Head of caudate nucleus (tissue), 42 donors: Measurements from ENCODE around the gene CPED1.
"Not testable (repeated sequence)": the region's sequence is repeated elsewhere in the genome, so short reads cannot be mapped to it uniquely, and the experiment has no call there.

ENCODE experiments used
- DNase-seq, 42 donors: peaks; one replicate each; pipeline versions ENCODE4 v3.0.0 to v3.0.0-alpha.2; 2020 to 2021; ENCODE audit warnings: mixed read lengths in 7 of 42
- intact Hi-C: fragments of 100-400 bp; cut with DNase I; formaldehyde crosslinking; loops from one replicate; pipeline ENCODE4 v1.15.0; 2022

Gene CPED1

DNA sequence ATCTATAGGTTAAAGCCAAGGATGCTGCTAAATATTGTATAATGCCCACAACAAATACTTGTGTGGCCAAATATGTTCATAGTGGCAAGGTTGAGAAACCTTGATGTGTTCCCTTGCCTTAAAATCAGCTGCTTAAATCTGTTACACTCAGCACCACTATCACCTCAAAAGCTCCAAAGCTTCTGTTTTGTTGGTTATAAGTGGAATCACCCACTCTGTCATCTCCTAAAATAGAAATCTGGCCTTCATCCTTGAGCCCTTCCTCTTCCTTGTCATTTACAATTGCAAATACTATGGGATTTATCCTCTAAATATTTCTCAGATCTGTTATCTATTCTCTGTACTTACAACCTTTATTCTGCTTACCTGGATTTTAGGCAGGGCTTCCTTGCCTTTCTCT is 61.4 kb downstream of the CPED1 start:
- intact Hi-C loops, result no loop called here
- DNase-seq, result no peak

DNA sequence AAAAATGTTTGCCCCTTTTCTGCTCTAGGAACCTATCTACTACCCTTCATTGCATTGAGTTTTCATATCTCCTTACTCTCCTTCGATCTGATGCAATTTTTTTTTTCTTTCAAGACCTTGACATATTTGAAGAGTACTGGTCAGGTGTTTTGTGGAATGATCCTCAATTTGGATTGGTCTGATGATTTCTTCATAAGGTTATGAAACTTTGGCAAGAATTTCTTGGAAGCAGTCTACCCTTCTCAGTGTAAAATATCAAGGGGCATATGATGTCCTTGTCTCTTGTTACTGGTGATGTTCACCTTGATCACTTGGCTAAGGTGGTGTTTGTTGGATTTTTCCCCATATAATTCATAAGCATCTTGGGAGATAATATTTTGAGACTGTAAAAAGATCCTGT is 64.7 kb downstream of the CPED1 start:
- no peak for DNase-seq
- intact Hi-C loops, result no loop called here

DNA sequence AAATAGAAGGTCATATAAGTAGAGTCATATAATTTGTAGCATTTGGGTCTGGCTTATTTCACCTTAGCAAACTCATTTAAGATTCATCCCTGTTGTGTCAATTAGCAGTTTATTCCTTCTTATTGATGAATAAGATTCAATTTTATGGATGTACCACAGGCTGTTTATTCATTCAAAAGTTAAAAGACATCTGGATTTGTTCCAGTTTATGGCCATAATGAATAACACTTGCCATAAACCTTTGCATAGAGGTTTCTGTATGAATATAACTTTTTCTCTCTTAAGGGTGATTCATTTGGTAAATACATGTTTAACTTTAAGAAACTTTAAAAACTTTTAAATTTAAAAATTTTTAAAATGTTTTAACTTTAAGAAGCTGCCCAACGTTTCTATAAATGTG is 66.4 kb downstream of the CPED1 start:
- DNase-seq, result no peak
- intact Hi-C loops, result no loop called here

DNA sequence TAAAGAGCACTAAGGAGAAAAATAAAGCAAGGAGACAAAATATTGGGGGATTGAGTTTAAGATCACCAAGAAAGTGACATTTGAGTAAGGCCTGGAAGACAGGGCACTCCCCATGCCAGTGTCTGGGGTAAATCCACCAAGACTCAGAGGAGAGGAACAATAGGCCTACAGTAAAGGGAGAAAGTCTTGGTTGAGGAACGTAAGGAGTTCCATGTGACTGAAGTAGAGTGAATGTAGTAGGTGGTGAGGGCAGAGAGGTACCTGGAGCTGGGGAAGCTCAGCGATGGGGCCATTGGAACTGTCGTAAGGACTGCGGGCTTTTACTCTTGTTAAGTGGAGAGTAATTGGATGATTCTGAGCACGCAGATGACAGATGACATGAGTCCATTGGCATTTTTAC is 69.4 kb downstream of the CPED1 start:
- no peak for DNase-seq
- intact Hi-C loops, result no loop called here

DNA sequence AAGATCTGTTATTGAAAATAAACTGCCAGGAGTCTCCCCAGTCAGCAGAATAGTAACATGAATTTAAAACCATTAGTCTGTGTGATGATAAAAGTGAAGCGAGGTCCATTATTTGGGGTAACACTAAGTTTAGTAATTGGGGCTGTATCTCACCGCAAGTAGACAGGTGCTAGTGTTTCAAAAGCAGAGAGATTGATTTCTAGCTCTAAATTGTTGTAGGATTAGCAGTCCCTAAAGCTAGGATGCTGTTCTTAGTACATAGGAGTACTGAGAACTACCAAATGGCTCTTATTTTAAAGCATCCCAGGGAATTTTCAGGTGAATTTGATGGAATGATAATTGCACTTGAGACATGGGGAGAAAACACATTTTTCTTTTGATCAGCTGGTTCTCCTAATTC is 70.5 kb downstream of the CPED1 start:
- intact Hi-C loops, result no loop called here
- DNase-seq, result no peak

DNA sequence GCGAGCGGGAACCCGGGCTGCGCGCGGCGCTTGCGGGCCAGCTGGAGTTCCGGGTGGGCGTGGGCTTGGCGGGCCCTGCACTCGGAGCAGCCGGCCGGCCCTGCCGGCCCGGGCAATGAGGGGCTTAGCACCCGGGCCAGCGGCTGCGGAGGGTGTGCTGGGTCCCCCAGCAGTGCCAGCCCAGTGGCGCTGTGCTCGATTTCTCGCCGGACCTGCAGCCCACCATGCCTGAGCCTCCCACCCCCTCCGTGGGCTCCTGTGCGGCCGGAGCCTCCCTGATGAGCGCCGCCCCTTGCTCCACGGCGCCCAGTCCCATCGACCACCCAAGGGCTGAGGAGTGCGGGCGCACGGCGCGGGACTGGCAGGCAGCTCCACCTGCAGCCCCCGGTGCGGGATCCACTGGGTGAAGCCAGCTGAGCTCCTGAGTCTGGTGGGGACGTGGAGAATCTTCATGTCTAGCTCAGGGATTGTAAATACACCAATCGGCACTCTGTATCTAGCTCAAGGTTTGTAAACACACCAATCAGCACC is 71.5 kb downstream of the CPED1 start:
- intact Hi-C loops, result not testable (repeated sequence)

DNA sequence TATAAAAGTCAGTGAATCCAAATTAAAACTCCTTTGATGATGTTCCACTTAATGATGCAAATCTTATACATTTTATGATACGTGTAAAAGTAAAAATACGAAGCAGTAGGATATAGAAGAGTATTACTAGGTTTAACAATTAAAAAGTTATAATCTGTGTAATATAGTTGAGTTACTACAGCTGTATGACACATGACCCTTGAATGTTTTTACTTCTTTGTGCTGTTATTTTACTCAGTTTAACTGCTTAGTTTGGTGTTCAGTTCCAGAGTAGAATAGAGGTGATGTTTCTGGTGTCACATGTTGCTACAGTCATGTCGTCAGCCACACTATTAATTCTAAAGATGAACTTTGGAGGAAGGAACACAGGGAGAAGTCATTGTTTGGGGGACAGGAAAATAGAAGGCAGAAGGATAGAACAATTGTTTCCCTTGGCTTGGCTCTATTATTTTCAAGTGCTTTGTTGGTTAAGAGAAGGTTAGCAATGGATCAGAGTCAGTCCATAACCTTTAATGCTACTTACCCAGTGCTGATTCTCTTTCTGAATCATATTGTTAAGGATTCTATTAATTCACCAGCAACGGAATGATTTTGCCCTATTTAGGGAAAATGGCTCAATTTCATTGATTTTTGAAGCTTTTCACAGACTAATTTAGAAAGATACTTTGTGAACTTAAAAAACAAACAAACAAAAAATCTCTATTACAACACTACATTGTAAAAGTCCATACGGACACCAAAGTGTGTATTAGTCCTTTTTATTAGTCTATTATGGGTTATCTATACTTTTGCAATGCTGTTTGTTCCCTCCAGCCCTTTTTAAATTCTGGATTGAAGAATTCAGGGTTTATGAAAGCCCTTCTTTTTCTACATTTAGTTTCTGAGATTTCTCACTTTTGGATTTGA is 73.4 kb downstream of the CPED1 start:
- intact Hi-C loops, result no loop called here
- DNase-seq, result no peak

More for the DNA sequence above, 71.5 kb downstream of the CPED1 start:
- not testable (repeated sequence) for DNase-seq

DNA sequence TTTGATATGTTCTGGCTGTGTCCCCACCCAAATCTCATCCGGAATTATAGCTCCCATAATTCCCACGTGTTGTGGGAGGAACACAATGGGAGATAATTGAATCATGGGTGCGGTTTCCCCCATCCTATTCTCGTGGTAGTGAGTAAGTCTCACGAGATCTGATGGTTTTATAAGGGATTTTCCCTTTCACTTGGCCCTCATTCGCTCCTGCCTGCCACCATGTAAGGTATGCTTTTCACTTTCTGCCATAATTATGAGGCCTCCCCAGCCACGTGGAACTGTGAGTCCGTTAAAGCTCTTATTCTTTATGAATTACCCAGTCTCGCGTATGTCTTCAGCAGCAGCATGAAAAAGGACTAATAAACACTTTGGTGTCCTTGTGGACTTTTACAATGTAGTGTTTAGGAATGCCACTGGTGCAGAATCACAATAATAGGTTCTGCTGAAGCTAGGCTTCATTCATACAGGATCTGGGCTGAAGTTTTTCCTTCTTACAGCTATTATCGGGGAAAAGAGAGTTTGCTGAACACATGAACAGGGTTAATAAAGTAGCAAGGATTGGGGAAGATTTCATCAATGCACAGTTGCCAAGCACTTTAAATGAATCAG is 74.3 kb downstream of the CPED1 start:
- intact Hi-C loops, result no loop called here
- no peak for DNase-seq

DNA sequence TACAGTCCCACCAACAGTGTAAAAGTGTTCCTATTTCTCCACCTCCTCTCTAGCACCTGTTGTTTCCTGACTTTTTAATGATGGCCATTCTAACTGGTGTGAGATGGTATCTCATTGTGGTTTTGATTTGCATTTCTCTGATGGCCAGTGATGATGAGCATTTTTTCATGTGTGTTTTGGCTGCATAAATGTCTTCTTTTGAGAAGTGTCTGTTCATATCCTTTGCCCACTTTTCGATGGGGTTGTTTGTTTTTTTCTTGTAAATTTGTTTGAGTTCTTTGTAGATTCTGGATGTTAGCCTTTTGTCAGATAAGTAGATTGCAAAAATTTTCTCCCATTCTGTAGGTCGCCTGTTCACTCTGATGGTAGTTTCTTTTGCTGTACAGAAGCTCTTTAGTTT is 79.2 kb downstream of the CPED1 start:
- intact Hi-C loops, result not testable (repeated sequence)

DNA sequence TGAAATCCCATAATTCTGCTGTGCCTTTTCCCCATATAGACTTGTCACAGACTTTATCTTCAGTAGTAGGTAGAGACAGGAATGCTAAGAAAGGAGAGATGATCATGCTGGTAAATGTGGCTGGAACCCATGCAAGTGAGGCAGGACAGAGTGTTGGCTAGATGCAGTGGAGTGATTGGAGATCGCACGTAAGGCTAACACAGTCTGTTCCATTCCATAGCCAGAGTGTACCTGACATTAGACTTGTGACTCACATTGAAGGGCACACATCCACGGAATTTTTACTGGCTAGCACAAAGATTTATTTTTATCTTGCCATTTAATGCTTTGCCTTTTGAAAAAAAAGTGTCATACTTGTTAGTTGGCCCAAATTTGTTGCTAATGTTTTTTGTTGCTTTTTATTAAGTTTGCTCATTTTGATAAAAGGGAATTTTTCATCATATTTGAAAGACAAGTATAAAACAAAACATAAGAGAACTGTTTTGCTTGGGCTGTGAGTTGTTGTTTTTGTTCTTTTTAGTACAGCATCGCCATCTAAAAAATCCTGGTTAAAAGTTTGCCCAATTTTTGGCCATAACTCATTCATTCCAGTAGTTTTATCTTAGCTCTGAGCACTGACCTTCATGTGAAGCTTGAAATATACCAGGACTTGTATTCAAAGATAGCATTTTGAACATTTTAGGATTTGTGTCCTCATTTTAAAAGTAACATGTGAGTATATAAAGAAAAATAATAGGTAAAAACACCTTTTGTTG is 81.0 kb downstream of the CPED1 start:
- intact Hi-C loops, result no loop called here

More for the DNA sequence above, 79.2 kb downstream of the CPED1 start:
- DNase-seq, result not testable (repeated sequence)

DNA sequence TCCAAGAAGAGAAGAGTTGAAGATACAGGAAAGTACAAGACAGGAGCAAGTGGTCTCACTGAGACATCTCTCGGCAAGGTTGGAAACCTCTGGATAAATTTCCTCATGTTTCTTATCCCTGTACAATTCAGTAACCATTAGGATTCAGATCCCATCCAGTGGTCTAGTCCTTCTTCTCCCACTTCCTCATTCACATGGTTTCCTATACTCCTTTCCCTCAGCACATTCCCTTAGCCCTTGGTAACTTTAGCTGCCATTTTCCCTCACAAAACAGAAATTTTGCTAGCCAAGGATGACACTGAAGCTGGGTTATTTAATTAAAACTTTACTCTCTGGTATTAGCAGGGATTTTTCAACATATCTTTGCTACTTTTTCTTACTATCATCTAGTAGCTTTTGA is 82.6 kb downstream of the CPED1 start:
- intact Hi-C loops, result no loop called here
- no peak for DNase-seq

More for the DNA sequence above, 81.0 kb downstream of the CPED1 start:
- DNase-seq, result no peak

DNA sequence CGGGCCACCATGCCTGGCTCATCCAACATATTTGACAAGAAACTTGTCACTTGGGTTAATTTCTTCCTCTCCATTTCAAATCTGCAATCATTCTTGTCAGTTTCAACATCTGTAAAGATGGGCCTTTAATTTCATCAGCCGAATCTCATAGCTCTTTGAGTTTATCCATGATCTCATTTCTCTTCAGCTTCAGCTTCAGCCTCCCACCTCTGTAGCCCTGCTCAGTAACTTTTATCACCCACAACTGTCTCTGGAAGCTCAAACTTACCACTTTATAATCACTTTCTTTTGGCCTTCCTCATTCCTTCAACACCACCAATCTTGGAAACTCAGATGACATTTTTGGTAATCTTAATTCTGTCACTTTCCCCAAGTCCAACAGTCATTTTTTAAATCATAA is 83.2 kb downstream of the CPED1 start:
- no peak for DNase-seq
- intact Hi-C loops, result no loop called here

DNA sequence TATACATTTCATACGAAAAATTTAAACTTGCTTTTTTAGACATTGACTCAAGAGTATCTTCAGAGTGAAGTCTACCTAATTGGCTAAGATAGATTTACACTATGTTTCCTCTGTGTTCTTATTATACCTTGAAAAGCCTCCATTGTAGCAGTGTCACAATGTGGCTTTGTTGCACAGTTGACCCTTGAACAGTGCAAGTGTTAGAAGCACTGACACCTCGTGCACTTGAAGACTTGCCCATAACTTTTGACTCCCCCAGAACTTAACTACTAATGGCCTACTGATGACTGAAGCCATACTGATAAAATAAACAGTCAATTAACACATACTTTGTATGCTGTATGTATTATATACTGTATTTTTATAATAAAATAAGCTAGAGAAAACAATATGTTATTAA is 84.3 kb downstream of the CPED1 start:
- intact Hi-C loops, result no loop called here
- no peak for DNase-seq

DNA sequence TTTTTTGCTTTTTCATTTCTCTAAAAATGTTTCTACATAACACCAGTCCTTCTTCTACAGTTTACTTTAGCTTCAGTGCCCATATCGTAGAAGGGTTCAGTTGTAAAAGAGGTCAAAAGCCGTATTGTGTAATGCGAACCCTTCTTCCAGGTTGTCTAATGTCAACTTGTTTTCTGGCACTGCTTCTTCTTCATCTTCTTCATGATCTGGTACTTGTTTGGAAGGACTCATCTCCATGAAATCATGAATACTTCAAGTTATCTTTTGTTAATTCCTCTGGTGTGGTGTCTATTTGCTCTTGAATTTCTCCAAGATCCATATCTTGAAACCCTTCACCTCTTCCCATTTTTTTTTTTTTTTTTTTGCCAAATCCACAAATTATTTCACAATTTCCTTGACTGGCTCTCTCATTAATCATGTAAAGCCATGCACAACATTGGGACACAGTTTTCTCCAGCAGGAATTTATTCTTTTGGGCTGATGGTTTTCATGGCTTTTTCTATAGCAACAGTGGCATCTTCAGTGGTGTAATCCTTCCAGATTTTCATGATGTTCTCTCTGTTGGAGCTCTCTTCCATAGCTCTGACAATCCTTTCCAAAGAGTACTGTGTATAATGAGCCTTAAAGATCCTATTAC is 85.1 kb downstream of the CPED1 start:
- intact Hi-C loops, result no loop called here
- no peak for DNase-seq

DNA sequence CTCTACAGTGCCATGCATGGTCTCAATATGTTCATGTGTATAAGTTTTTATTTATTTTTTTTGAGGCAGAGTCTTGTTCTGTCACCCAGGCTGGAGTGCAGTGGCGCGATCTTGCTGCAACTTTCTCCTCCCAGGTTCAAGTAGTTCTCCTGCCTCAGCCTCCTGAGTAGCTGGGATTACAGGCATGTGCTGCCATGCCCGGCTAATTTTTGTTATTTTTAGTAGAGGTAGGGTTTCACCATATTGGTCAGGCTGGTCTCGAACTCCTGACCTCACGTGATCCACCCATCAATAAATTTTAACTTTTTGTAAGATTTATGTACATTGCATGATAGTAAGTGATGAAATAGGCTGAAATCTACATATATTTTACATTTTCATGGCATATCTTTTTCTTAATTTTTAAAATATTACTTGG is 86.9 kb downstream of the CPED1 start:
- DNase-seq, intact Hi-C loops: not testable (repeated sequence)

DNA sequence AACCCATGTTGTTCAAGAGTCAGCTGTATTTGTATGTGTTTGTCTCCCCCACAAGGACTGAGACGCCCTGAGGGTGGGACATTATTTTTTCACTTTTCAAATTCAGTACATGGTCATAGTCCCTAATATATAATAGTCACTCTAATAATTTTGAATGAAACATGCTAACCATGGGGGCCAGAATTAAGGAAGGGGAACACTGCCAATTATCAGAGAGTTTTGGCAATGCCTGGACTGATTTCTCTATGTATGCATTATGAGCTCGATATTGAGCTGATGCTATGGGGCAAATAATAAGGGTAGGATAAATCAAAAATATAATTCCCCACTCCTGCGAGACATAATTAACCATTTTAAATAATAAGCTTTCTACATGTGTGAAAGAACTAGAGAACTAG is 87.4 kb downstream of the CPED1 start:
- intact Hi-C loops, result no loop called here
- no peak for DNase-seq

DNA sequence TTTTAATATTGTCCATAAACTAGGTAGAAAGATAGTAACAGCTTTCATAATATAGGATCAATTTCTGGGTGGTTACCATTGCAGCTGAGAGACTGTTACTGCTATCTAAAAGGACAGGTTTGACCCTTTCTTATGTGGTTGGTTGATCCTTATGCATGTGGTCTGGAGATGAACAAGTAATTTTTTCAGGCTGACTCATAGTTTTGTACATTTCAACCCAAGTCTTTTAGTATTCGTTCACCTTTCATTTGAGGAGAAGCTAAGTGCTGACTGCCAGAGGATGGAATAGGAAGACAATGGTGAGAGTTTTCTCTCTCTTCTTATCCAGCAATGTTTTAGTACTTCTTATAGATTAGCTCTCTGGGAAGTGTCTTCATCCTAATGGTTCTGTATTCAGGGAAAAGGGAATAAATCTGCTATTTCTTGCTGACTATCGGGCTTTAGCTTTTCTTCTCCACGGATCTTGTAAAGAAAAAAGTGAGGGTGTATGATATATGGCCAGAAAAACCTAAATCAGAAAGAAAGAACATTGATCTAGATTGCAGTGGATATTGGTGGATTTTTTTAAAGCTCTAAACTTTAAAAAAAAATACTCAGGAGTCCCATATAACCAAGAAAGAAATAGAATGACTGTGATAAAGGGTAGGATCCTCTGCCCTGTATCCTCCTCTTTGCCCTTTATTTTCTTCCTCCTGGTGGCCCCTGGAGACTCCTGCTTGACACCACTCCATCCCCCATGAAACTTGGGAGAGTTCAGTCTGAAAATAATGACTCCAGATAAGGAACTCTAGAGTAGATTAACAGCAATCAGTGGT is 88.0 kb downstream of the CPED1 start:
- DNase-seq, result no peak
- intact Hi-C loops, result no loop called here

DNA sequence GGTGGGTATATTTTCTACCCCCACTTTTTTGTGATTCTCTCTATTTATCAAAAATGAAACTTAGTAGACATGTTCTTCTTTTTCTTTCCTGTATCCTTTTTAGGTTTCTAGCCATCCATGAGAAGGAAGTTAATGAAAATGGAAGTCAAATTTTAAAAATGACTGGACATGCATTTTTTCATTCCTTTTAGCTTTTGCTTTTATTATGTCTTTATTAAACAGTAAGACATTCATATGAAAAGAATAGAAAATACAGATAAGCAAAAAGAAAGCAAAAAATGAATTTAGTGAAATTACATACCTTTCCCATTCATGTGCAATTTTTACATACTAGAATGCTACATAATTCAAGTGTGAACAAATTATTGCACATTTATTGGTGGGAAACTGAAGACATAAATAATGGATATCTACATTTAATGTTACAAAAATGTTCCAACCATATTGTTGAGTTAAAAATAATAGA is 88.7 kb downstream of the CPED1 start:
- intact Hi-C loops, result no loop called here
- no peak for DNase-seq
